OCI-LY3 (cell line): Measurements from ENCODE around the gene LGI4.

Source experiments
- H2AFZ ChIP-seq: fragments of 200-600, 300-600 bp; shearing (Covaris generic); 2 replicates; pipeline ENCODE4 v1.6.0; 2014; ENCODE audit warnings: antibody characterized with exemption, low read depth, low read length
- H3K27ac ChIP-seq: fragments of 200-600, 300-600 bp; sonication (generic); 2 replicates; pipeline ENCODE4 v1.5.1; 2014; ENCODE audit warnings: mild to moderate bottlenecking, low read length, moderate library complexity, mixed read lengths
- H3K27me3 ChIP-seq: fragments of 200-600, 300-600 bp; sonication (generic); 2 replicates; pipeline ENCODE4 v1.6.1; 2014; ENCODE audit warnings: low read depth, low read length, mixed read lengths
- H3K36me3 ChIP-seq: fragments of 200-600, 300-600 bp; sonication (generic); replicated peaks from 2 replicates; pipeline ENCODE3; 2014; ENCODE audit warnings: low read depth, low read length, mixed read lengths
- H3K4me1 ChIP-seq: fragments of 300-600, 200-600 bp; sonication (generic); 2 replicates; pipeline ENCODE4 v1.6.1; 2014; ENCODE audit warnings: low read length, mixed read lengths
- H3K4me2 ChIP-seq: fragments of 200-600, 300-600 bp; sonication (generic); 2 replicates; pipeline ENCODE4 v1.6.1; 2014; ENCODE audit warnings: low read length, mixed read lengths
- H3K4me3 ChIP-seq: fragments of 300-600, 200-600 bp; sonication (generic); 2 replicates; pipeline ENCODE4 v1.5.1; 2014; ENCODE audit warnings: antibody characterized with exemption, mild to moderate bottlenecking, low read length, moderate library complexity
- H3K79me2 ChIP-seq: fragments of 300-600, 200-600 bp; shearing (Covaris generic); 2 replicates; pipeline ENCODE4 v1.6.1; 2014; ENCODE audit warnings: mild to moderate bottlenecking, low read length, mixed read lengths
- H3K9ac ChIP-seq: fragments of 300-600, 200-600 bp; shearing (Covaris generic); 2 replicates; pipeline ENCODE4 v1.6.0; 2014; ENCODE audit warnings: mild to moderate bottlenecking, low read length, moderate library complexity
- H3K9me3 ChIP-seq: fragments of 200-600, 300-600 bp; shearing (Covaris generic); 2 replicates; pipeline ENCODE4 v1.6.1; 2014; ENCODE audit warnings: low read length, mixed read lengths; ENCODE audit not compliant: insufficient read depth
- H4K20me1 ChIP-seq: fragments of 200-600, 300-600 bp; sonication (generic); 2 replicates; pipeline ENCODE4 v1.6.1; 2016; ENCODE audit warnings: low read length, mixed read lengths; ENCODE audit not compliant: insufficient read depth
- CTCF ChIP-seq: fragments of 200-600, 300-600 bp; sonication (generic); IDR thresholded peaks from 2 replicates; pipeline ENCODE4 v1.5.1; 2014; ENCODE audit warnings: antibody characterized with exemption, low read length, low read depth
- EZH2phosphoT487 ChIP-seq: fragments of 200-600 bp; shearing (Covaris generic); IDR thresholded peaks from 2 replicates; pipeline ENCODE4 v1.6.1; 2018; ENCODE audit warnings: antibody characterized with exemption, mixed run types, low read depth

The LGI4 gene

GRCh38 chr19:35140207-35140961 is 5.5 kb upstream of the LGI4 start:
- Histone ChIP-seq H3K9me3 (no peaks in the 10 kb centered on the region), H3K4me3 (peak overlapping the region; percentile 59), H3K79me2 (no peaks in the 10 kb centered on the region), H3K4me2 (peak overlapping the region; percentile 63), H3K4me1 (peaks cover 15% of the 10 kb centered on the region), H3K36me3 (no peaks in the 10 kb centered on the region), H4K20me1 (no peaks in the 10 kb centered on the region), H2AFZ (no peak overlapping the region), H3K27ac (no peak overlapping the region), H3K9ac (no peak overlapping the region), H3K27me3 (peaks cover 43% of the 10 kb centered on the region)
- TF ChIP-seq EZH2phosphoT487 (no peak), CTCF (no peak)

- Histone ChIP-seq H3K4me1 (peaks cover 15% of the 10 kb centered on the region), H3K79me2 (no peaks in the 10 kb centered on the region), H3K4me2 (no peak within 1 kb of the TSS), H3K9ac (no peak within 1 kb of the TSS), H3K4me3 (no peak within 1 kb of the TSS), H4K20me1 (no peaks in the 10 kb centered on the region), H3K27me3 (peaks cover 30% of the 10 kb centered on the region), H3K9me3 (no peaks in the 10 kb centered on the region), H2AFZ (no peak within 1 kb of the TSS), H3K36me3 (no peaks in the 10 kb centered on the region), H3K27ac (no peak within 1 kb of the TSS)
- no peak for TF ChIP-seq CTCF
- no peak for TF ChIP-seq EZH2phosphoT487
Measured at GRCh38 chr19:35138305-35138892, 3.5 kb upstream of the LGI4 start, which contains the start of gene FXYD1. Gene FXYD1, plus strand, starts transcription at chr19:35138824. Its CDS starts 1,256 bp downstream, at chr19:35140080.

GRCh38 chr19:35136977-35137702 is 2.3 kb upstream of the LGI4 start:
- H3K27me3 ChIP-seq: peaks cover 29% of the 10 kb centered on the region
- H4K20me1 ChIP-seq: no peaks in the 10 kb centered on the region
- H3K9ac ChIP-seq: no peak overlapping the region
- peaks cover 8% of the 10 kb centered on the region for H3K4me1 ChIP-seq
- no peak overlapping the region for H2AFZ ChIP-seq
- H3K79me2 ChIP-seq: no peaks in the 10 kb centered on the region
- H3K27ac ChIP-seq: no peak overlapping the region
- H3K9me3 ChIP-seq: no peaks in the 10 kb centered on the region
- no peak for TF ChIP-seq EZH2phosphoT487
- no peak for TF ChIP-seq CTCF
- no peaks in the 10 kb centered on the region for H3K36me3 ChIP-seq
- no peak overlapping the region for H3K4me3 ChIP-seq
- H3K4me2 ChIP-seq: no peak overlapping the region

GRCh38 chr19:35136231-35136630 is 1.4 kb upstream of the LGI4 start:
- no peak overlapping the region for H3K27ac ChIP-seq
- H3K36me3 ChIP-seq: no peaks in the 10 kb centered on the region
- H3K27me3 ChIP-seq: peaks cover 29% of the 10 kb centered on the region
- no peak overlapping the region for H3K4me3 ChIP-seq
- H3K4me1 ChIP-seq: no peaks in the 10 kb centered on the region
- H3K9me3 ChIP-seq: no peaks in the 10 kb centered on the region
- H3K9ac ChIP-seq: no peak overlapping the region
- no peak overlapping the region for H3K4me2 ChIP-seq
- no peaks in the 10 kb centered on the region for H3K79me2 ChIP-seq
- no peak overlapping the region for H2AFZ ChIP-seq
- TF ChIP-seq CTCF (no peak), EZH2phosphoT487 (no peak)
- H4K20me1 ChIP-seq: no peaks in the 10 kb centered on the region
